ENCODE data around the gene HMOX1. TPM values are rescaled to one million over a fixed set of nuclear protein-coding genes. Genes with fewer than 3 reads are reported as not detected.
A peak's percentile ranks its signal among the peaks of the same experiment; 100 is the strongest.

HMOX1 gene
- polyA plus RNA-seq, 1 donor from 2014 or later = not detected

GRCh38 chr22:35349368-35349703, 31.6 kb upstream of the HMOX1 start:
- no peak overlapping the region for H3K4me2 ChIP-seq (ENCODE audit: low read length)
- no peak overlapping the region for H3K4me3 ChIP-seq (ENCODE audit: low read length)

GRCh38 chr22:35349704-35350538, 31.0 kb upstream of the HMOX1 start:
- Histone ChIP-seq H2AFZ (ENCODE audit: low read depth, low read length) (no peak overlapping the region), H3K9me3 (ENCODE audit: low read length) (no peaks in the 10 kb centered on the region), H3K9ac (ENCODE audit: low read length) (peak overlapping the region; percentile 66), H3F3A (ENCODE audit: insufficient read depth, low read length, poor library complexity, severe bottlenecking) (no peaks in the 10 kb centered on the region), H3K4me3 (ENCODE audit: low read length) (peak overlapping the region; percentile 67), H3K27ac (ENCODE audit: low read length) (no peak overlapping the region), H3K36me3 (ENCODE audit: insufficient read depth, low read length) (no peaks in the 10 kb centered on the region), H3K79me2 (replicated peaks; ENCODE audit: insufficient read depth, low read length) (no peaks in the 10 kb centered on the region), H3K27me3 (ENCODE audit: insufficient read depth, low read depth, low read length) (no peaks in the 10 kb centered on the region), H3K9me2 (ENCODE audit: insufficient read depth, low read length) (no peaks in the 10 kb centered on the region), H3K4me2 (ENCODE audit: low read length) (no peak overlapping the region), H4K20me1 (ENCODE audit: insufficient read depth) (no peaks in the 10 kb centered on the region)
- TF ChIP-seq SMC3 (conservative IDR thresholded peaks at IDR 0.05; ENCODE audit: poor library complexity) (no peak), CTCF (IDR thresholded peaks at IDR 0.05; ENCODE audit: poor library complexity, severe bottlenecking) (no peak), EZH2 (IDR thresholded peaks at IDR 0.05; ENCODE audit: borderline replicate concordance, insufficient read depth, low read length, poor library complexity, severe bottlenecking) (no peak), REST (IDR thresholded peaks at IDR 0.05; ENCODE audit: borderline replicate concordance) (no peak)

More at GRCh38 chr22:35349368-35349703, 31.6 kb upstream of the HMOX1 start:
- no peaks in the 10 kb centered on the region for H3K36me3 ChIP-seq (ENCODE audit: insufficient read depth, low read length)
- H4K20me1 ChIP-seq (ENCODE audit: insufficient read depth) = no peaks in the 10 kb centered on the region
- H3K9ac ChIP-seq (ENCODE audit: low read length) = no peak overlapping the region
- no peaks in the 10 kb centered on the region for H3K27me3 ChIP-seq (ENCODE audit: insufficient read depth, low read depth, low read length)
- no peaks in the 10 kb centered on the region for H3F3A ChIP-seq (ENCODE audit: insufficient read depth, low read length, poor library complexity, severe bottlenecking)
- no peaks in the 10 kb centered on the region for H3K79me2 ChIP-seq (replicated peaks; ENCODE audit: insufficient read depth, low read length)
- TF ChIP-seq POLR2AphosphoS5 (IDR thresholded peaks at IDR 0.05) (no peak), SMC3 (conservative IDR thresholded peaks at IDR 0.05; ENCODE audit: poor library complexity) (no peak), EP300 (conservative IDR thresholded peaks at IDR 0.05; ENCODE audit: poor library complexity, severe bottlenecking) (no peak), RAD21 (conservative IDR thresholded peaks at IDR 0.05) (no peak), MXI1 (conservative IDR thresholded peaks at IDR 0.05; ENCODE audit: poor library complexity, severe bottlenecking) (no peak), REST (IDR thresholded peaks at IDR 0.05; ENCODE audit: borderline replicate concordance) (no peak), EZH2 (IDR thresholded peaks at IDR 0.05; ENCODE audit: borderline replicate concordance, insufficient read depth, low read length, poor library complexity, severe bottlenecking) (no peak), CTCF (IDR thresholded peaks at IDR 0.05; ENCODE audit: poor library complexity, severe bottlenecking) (no peak), TAF1 (IDR thresholded peaks at IDR 0.05; ENCODE audit: low read depth) (no peak)
- H3K27ac ChIP-seq (ENCODE audit: low read length) = no peak overlapping the region
- no peaks in the 10 kb centered on the region for H3K9me2 ChIP-seq (ENCODE audit: insufficient read depth, low read length)
- no peak overlapping the region for H2AFZ ChIP-seq (ENCODE audit: low read depth, low read length)
- no peaks in the 10 kb centered on the region for H3K9me3 ChIP-seq (ENCODE audit: low read length)
